Heart left ventricle (tissue), 16 donors: ENCODE results near the gene MAPK12. TPM values are rescaled to one million over a fixed set of nuclear protein-coding genes. Genes with fewer than 3 reads are reported as not detected.

Experiments used
- ATAC-seq, 4 donors: fragments of 200-7000 bp; cut with Tn5 transposase; one replicate each; pipeline ENCODE4 v1.9.1; 2020 to 2022; ENCODE audit warnings: moderate library complexity in 4 of 4, mild to moderate bottlenecking in 3 of 4, moderate number of reproducible peaks in 1 of 4
- DNase-seq, 5 donors: peaks; one replicate each; pipeline ENCODE4 v3.0.0-alpha.2; 2020
- H3K27ac ChIP-seq, 12 donors: fragments of 200-600 bp; sonication (generic) in 4 of 12; one replicate each; pipeline versions ENCODE4 v1.5.0 to v1.8.0; 2016 to 2022; ENCODE audit warnings: mild to moderate bottlenecking in 2 of 12
- H3K27me3 ChIP-seq, 9 donors: fragments of 200-600 bp; sonication (generic) in 2 of 9; one replicate each; pipeline versions ENCODE4 v1.5.1 to v1.8.0; 2016 to 2022; ENCODE audit warnings: mild to moderate bottlenecking in 3 of 9
- H3K36me3 ChIP-seq, 9 donors: fragments of 200-600 bp; sonication (generic) in 2 of 9; one replicate each; pipeline versions ENCODE4 v1.5.0 to v1.8.0; 2018 to 2022; ENCODE audit warnings: mild to moderate bottlenecking in 2 of 9
- H3K4me1 ChIP-seq, 12 donors: fragments of 200-600 bp; sonication (generic) in 4 of 12; one replicate each; pipeline versions ENCODE4 v1.5.0 to v1.8.0; 2016 to 2022; ENCODE audit warnings: mild to moderate bottlenecking in 3 of 12
- H3K4me3 ChIP-seq, 12 donors: fragments of 200-600 bp; sonication (generic) in 4 of 12; one replicate each; pipeline versions ENCODE4 v1.5.0 to v1.8.0; 2017 to 2022; ENCODE audit warnings: mild to moderate bottlenecking in 9 of 12, moderate library complexity in 4 of 12
- H3K9me3 ChIP-seq, 12 donors: fragments of 200-600 bp; sonication (generic) in 4 of 12; one replicate each; pipeline versions ENCODE4 v1.5.0 to v1.8.0; 2016 to 2022; ENCODE audit warnings: mild to moderate bottlenecking in 1 of 12
- CTCF ChIP-seq, 12 donors: fragments of 200-600 bp; sonication (generic) in 4 of 12; IDR thresholded peaks; one replicate each; pipeline versions ENCODE4 v1.5.0 to v1.8.0; 2018 to 2022; ENCODE audit warnings: antibody characterized with exemption in 12 of 12, mild to moderate bottlenecking in 5 of 12
- POLR2A ChIP-seq, 2 donors: fragments of 450-650 bp; IDR thresholded peaks; one replicate each; pipeline ENCODE4 v1.6.1; 2017; ENCODE audit warnings: antibody characterized with exemption in 2 of 2, mild to moderate bottlenecking in 2 of 2, moderate library complexity in 2 of 2
- WGBS, 4 donors: extraction: QIAGEN DNeasy Blood & Tissue Kit in 2 of 4; methylation state at CpG; one replicate each; pipeline versions ENCODE4 v1.1.5 to v1.1.7; 2013 to 2018; 5-methylcytosine and 5-hydroxymethylcytosine counted together
- intact Hi-C, 10 donors: fragments of 100-400 bp; cut with DNase I; formaldehyde crosslinking; loops; one replicate each; pipeline versions ENCODE4 v1.11.1 to v1.14.2; 2022
- polyA plus RNA-seq, 2 donors: library from polyadenylated mRNA; stranded (reverse); fragments of 200-250 nt; gene quantifications; one replicate each; pipeline ENCODE4 v1.2.3, GENCODE V29; 2013
- total RNA-seq, 9 donors: library from RNA; depleted of rRNA in 2 of 9; stranded (reverse); fragments of >200 nt in 2 of 9; fragmentation: NEBNext Ultra II Directional in 3 of 9; extraction: Animal tissue kit (Norgen Biotek cat#: 25700) in 3 of 9; gene quantifications; one replicate each; pipeline versions ENCODE4 v1.1.0 to v1.2.4, GENCODE V29; 2016 to 2023
- donor health status: ischemic (EF 13 %, LVEDD 7.1; RV severe dilation, severe dysfunction).
- donor health status: healthy with polysubstance abuse.
- donor health status: DM: no; HTN: yes; CAD: no.
- donor health status: DM: no; HTN: no; CAD: no.
- donor health status: ischemic (EF 25% LVEDD 6.9; RV normal size, moderate dysfunction).
- donor health status: ischemic (EF 25% LVEDD 5.7; RV mildly dilated, moderate dysfunction).
- donor health status: healthy.
- donor health status: DM: yes; HTN: yes; CAD: no.
- donor health status: ischemic (EF 35%, LVEDD 5.7; RV mildly dilated, moderate dysfunction).
- donor health status: nonischemic (EF 11% LVEDD 7.7; RV severe dilation, severe dysfunction).
- donor health status: DM: yes; HTN: yes; CAD: no.
- donor health status: PGD.
- donor health status: ischemic (EF 29% LVEDD 5.4; RV normal size, mild dysfunction).
- donor health status: nonischemic (EF 23%, LVEDD 6.1; RV moderate dilation, normal function).

MAPK12 gene
- total and polyA plus RNA-seq, 11 donors: 11.6 to 18.0 (median 15.5) TPM

GRCh38 chr22:50255607-50256006, 5.9 kb downstream of the MAPK12 start:
- TF ChIP-seq POLR2A (IDR thresholded peaks at IDR 0.05) (no peak), CTCF (IDR thresholded peaks at IDR 0.05) (no peak)
- Histone ChIP-seq H3K36me3 (peaks cover 0 to 11% (median 0%) of the 10 kb centered on the region in 9 donors), H3K4me1 (peaks cover under 1 to 43% (median 15%) of the 10 kb centered on the region in 12 donors), H3K4me3 (no peak overlapping the region), H3K27ac (no peak overlapping the region), H3K9me3 (no peaks in the 10 kb centered on the region), H3K27me3 (peaks cover 0 to 4% (median 0%) of the 10 kb centered on the region in 9 donors)
- 89 to 96% (median 92%) methylated on average over 10 to 17 of the region's 17 CpGs for WGBS, 4 donors
- no peak for DNase-seq
- intact Hi-C loops: loop anchor here in 2 of 10 donors (10.0 kb wide), 1 partner anchor 249 kb away; the partner anchor contains the start of genes LMF2 (in 2 of the 2) and NCAPH2 (in 2 of the 2)
- no peak for ATAC-seq

DNA sequence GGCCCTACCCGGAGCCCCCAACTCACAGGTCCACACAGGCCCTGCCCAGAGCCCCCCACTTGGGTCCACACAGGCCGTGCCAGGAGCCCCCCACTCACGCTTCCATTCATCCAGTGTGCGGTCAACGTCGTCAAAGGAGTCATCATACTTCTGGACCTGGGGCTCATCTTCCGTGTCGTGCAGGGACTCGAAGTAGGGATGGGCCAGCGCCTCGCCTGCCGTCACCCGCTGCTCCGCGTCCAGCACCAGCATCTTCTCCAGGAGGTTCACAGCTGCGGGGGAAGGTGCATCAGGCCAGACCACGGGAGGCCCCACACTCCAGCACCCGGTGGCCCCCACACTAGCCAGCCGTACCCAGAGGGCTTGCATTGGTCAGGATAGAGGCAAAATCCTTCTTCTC, 6.4 kb downstream of the MAPK12 start:
- Histone ChIP-seq H3K9me3 (no peaks in the 10 kb centered on the region), H3K4me1 (peaks cover 2 to 43% (median 16%) of the 10 kb centered on the region in 12 donors), H3K36me3 (peaks cover 0 to 11% (median 0%) of the 10 kb centered on the region in 9 donors), H3K27me3 (no peaks in the 10 kb centered on the region), H3K4me3 (no peak overlapping the region), H3K27ac (no peak overlapping the region)
- WGBS, 4 donors: 88 to 97% (median 89%) methylated on average over 14 to 19 of the region's 19 CpGs
- DNase-seq: no peak
- intact Hi-C loops: loop anchor here in 2 of 10 donors (10.0 kb wide), 1 partner anchor 250 kb away; the partner anchor contains the start of genes LMF2 (in 2 of the 2) and NCAPH2 (in 2 of the 2)
- no peak for ATAC-seq
- TF ChIP-seq CTCF (IDR thresholded peaks at IDR 0.05): no peak
- no peak for TF ChIP-seq POLR2A (IDR thresholded peaks at IDR 0.05)

DNA sequence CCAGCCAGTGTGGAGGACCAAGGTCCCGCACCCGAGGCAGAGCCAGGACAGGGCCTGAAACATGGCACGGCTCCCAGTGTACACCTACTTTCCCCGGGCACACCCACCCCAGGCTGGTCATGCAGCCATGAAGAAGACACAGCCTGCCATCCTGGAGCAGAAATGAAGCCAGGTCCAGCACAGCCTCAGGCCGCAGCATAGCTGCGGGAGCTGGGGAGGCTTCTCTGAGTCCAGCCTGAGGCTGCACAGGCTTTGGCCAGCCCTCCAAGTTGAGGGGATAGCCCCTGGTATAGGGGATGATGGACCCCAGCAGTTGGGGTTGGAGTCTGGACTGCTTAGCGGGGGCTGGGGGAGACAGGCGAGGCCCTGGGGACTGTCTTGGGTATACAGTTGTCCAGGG, 7.5 kb downstream of the MAPK12 start:
- intact Hi-C loops: loop anchor here in 9 of 10 donors (2.0 to 10.0 kb wide), 4 partner anchors 88 to 251 kb away; partner anchors contain the start of genes PPP6R2 (in 8 of the 9), LMF2 (in 2 of the 9) and NCAPH2 (in 2 of the 9)
- WGBS, 4 donors: 68 to 86% (median 70%) methylated on average over 8 of the region's 8 CpGs
- ATAC-seq (no peak), DNase-seq (peak in 1 of 5 donors; percentile 9)
- Histone ChIP-seq H3K9me3 (no peaks in the 10 kb centered on the region), H3K36me3 (peaks cover 0 to 11% (median 0%) of the 10 kb centered on the region in 9 donors), H3K4me1 (peaks cover 5 to 49% (median 22%) of the 10 kb centered on the region in 12 donors), H3K27me3 (no peaks in the 10 kb centered on the region), H3K4me3 (no peak overlapping the region), H3K27ac (no peak overlapping the region)
- TF ChIP-seq POLR2A (IDR thresholded peaks at IDR 0.05) (no peak), CTCF (IDR thresholded peaks at IDR 0.05) (no peak)

- peaks cover 0 to 11% (median 0%) of the 10 kb centered on the region in 9 donors for H3K36me3 ChIP-seq
- ATAC-seq (no peak), DNase-seq (no peak)
- H3K9me3 ChIP-seq: no peaks in the 10 kb centered on the region
- no peaks in the 10 kb centered on the region for H3K27me3 ChIP-seq
- peaks cover 5 to 42% (median 21%) of the 10 kb centered on the region in 12 donors for H3K4me1 ChIP-seq
- no peak for TF ChIP-seq CTCF (IDR thresholded peaks at IDR 0.05)
- TF ChIP-seq POLR2A (IDR thresholded peaks at IDR 0.05): no peak
- H3K4me3 ChIP-seq: no peak overlapping the region
- intact Hi-C loops: loop anchor here in 9 of 10 donors (2.0 to 10.0 kb wide), 4 partner anchors 89 to 252 kb away; partner anchors contain the start of genes PPP6R2 (in 8 of the 9), LMF2 (in 2 of the 9) and NCAPH2 (in 2 of the 9)
- WGBS, 4 donors: 85 to 88% (median 87%) methylated on average over 12 to 22 of the region's 22 CpGs
- H3K27ac ChIP-seq: no peak overlapping the region
Observed at GRCh38 chr22:50253046-50253915, 8.2 kb downstream of the MAPK12 start.
